Islet of Langerhans (tissue), 1 donor: ENCODE measurements around the gene LMBR1.

ENCODE experiments used
- FAIRE-seq: peaks from one replicate; lab custom pipeline; 2011; peaks lifted over from hg19 to GRCh38; lab: Jason Lieb, UNC

The LMBR1 gene

GRCh38 chr7:156793334-156793733 is 99.6 kb downstream of the LMBR1 start:
- no peak for FAIRE-seq

- no peak for FAIRE-seq
Observed at GRCh38 chr7:156792611-156793010, 100.4 kb downstream of the LMBR1 start.

- FAIRE-seq: no peak
Observed at GRCh38 chr7:156791241-156791640, 101.7 kb downstream of the LMBR1 start.

DNA sequence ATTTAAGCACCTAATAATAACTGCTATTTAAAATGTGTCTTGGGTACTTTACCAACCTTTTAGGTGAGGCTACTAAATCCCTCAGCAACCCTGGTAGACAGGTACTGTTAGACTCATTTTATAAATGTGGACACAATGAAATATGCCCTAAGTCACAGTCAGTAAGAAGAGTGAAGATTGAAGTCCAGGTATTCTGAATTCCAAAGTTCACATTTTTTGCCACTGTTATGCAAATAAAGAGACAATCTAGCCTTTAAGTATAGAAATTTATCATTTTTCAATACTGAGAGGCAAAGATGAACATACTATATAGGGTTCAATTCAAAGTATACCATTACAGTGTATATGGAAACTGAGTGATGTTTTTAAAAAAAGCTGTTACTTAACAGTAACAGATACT is 102.7 kb downstream of the LMBR1 start:
- no peak for FAIRE-seq

- FAIRE-seq: no peak
Observed at GRCh38 chr7:156785998-156786543, 106.9 kb downstream of the LMBR1 start.

GRCh38 chr7:156783864-156784263 is 109.1 kb downstream of the LMBR1 start:
- FAIRE-seq: no peak

DNA sequence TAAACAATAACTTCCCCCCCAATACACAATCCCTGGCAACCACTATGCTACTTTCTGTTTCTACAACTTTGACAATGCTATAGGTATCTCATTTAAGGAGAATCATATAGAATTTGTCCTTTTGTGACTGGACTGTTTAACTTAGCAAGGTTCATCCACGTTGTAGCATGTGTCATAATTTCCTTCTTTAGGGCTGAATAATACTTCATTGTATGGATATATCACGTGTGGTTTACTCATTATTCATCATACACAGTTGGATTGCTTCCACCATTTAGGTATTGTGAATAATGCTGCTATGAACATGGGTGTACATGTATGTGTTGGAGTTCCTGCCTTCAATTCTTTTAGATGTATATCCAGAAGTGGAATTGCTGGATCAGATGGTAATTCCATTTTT is 111.0 kb downstream of the LMBR1 start:
- FAIRE-seq: no peak

DNA sequence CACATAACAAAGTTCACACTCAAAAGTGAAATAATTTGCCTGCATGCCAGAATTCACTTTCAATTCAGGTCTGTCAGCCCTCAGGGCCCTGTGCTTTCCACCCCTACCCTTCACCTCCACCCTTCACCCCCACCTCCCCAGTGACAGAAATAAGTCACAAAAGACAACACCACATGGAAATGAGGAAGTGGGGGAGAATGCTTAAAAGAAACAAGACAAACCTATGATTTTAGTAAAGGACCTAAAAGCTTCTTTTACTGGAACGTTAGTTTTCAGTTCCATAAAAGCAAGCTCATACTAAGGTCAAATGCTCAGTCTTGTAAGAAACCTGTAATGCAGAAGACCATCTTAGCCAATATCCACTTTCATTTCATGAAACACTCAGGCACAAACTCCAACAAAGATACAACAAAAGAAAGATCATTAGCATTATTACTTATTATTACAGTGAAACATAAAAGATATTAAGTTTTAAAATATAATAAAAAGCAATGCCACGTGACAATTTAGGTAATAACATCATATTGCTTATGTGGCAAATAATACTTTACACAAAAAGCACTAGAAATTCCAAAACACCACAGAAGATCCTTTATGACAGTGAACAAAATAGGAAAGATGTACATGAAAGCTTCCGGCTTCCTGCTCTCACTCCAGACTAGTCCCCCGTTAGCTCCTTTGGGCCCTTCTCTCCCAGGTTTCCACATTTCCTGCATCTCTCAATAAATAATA is 112.1 kb downstream of the LMBR1 start:
- no peak for FAIRE-seq

DNA sequence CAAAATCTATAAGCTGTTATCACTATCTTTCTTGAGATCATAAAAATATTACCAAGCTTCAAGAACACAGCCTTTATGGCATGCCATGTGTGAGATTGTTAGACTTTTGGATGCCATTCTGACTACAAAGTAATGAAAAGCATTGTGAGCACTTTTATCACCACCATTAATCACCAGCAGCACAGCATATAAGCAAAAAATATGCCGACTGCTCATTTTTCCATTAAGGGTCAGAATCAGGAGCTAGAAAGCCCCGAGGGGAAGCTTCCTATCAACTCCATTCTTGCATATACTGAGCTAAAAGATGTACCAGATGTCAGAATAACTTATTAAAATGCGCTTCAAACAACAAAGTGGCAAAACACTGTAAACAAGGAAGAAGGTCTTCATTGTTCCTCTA is 114.3 kb downstream of the LMBR1 start:
- FAIRE-seq: no peak

GRCh38 chr7:156778201-156778600 is 114.8 kb downstream of the LMBR1 start:
- FAIRE-seq: no peak

GRCh38 chr7:156777364-156778069 is 115.5 kb downstream of the LMBR1 start:
- no peak for FAIRE-seq

GRCh38 chr7:156776527-156776926 is 116.5 kb downstream of the LMBR1 start:
- no peak for FAIRE-seq

- no peak for FAIRE-seq
Observed at GRCh38 chr7:156773966-156774365, 119.0 kb downstream of the LMBR1 start.

DNA sequence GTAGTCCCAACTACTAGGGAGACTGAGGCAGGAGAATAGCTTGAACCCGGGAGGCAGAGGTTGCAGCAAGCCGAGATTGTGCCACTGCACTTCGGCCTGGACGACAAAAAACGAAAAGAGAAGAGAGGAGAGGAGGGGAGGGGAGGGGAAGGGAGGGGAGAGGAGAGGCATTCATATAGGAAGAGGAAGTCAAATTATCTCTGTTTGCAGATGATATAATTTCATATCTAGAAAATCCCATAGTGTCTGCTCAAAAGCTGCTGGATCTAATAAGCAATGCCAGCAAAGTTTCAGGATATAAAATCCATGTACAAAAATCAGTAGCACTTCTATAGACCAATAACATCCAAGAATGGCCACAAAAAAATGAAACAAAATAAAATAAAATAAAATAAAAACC is 120.3 kb downstream of the LMBR1 start:
- no peak for FAIRE-seq

GRCh38 chr7:156768698-156769472 is 124.1 kb downstream of the LMBR1 start:
- FAIRE-seq: no peak

DNA sequence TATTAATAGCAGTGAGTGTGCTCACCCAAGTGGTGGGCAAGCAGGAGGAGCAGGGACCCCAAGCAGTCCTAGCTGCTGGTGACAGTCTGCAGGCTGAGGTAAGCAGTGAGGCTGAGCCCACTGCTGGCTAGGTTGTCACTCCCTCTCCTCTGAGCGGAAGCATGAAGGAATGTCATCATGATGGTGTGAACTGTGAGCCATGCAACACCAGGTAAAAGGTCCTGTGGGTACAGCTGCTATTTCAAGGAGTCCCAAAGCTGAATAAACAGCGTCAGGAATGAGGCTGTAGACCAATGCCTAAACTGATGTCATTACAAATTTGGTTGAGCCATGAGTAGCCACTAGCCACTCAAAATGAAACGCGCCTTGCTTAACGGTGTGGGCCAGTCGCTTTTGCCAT is 126.3 kb downstream of the LMBR1 start:
- FAIRE-seq: no peak

GRCh38 chr7:156765901-156766656 is 126.9 kb downstream of the LMBR1 start:
- FAIRE-seq: no peak

DNA sequence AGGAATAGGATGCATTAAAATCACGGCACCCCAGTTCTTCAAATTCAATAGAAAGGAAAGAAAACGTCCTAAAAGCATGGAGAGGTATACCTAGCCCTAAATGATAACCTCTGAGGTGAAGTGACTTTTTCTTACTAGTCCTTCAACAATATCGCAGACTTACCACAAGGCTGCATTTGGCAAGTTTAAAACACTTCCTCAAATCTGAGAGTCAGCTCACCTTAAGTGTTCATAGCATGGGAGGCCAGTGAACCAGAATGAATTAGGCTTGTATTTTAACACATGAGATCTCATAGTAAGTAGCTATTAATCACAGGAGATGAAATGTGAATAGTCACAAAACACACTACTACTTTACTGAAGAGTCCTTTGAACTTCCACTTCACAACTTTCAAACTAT is 128.2 kb downstream of the LMBR1 start:
- no peak for FAIRE-seq

DNA sequence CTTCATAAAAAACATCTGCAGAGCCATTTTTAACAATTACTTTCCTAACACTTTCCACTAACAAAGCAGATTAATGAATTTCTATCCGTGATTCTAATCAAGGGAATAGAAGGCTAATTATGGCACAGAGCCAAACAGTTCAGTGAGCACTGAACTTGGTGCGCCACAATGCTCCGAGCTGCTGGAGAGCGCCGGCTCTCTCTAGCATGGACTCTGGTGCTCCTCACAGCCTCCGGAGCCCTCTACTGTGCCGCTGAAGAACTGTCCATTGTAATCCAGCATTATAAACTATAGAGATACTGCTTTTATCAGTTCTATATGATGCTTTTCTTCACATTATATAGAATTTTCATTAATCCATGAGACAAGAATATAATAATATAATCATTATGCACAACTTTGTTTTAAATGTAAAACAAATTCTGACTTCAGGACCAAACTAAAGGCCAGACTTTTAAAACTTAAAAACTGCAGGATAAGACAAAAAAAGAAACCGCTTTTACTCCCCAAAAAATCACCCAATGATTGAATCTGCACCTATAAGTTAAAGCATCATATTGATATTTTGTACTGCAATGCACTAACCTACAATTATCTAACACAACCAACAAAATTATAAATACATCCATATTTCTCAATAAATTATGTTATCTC is 128.8 kb downstream of the LMBR1 start:
- no peak for FAIRE-seq

GRCh38 chr7:156759579-156760202 is 133.3 kb downstream of the LMBR1 start:
- FAIRE-seq: no peak

DNA sequence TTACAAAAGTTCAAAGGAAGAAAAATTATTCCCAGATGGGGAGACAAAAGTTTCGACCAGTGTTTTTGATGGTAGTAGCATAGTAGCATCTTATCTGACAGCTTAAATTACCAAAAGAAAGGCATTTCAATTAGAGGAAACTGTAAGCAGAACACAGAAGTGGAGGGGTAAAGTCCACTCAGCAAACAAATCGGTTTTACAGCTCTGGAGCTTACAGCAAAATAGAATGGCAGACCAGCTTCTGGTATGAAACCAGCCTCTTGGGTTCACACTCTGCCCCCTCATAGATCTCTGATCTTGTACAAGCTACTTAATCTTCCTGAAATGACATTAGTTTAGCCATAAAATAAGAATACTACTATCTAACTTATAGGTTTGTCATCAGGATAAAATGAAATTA is 133.8 kb downstream of the LMBR1 start:
- no peak for FAIRE-seq
